K562 (cell line): Measurements from ENCODE around the gene HOXB5. TPM values are rescaled to one million over a fixed set of nuclear protein-coding genes. Genes with fewer than 3 reads are reported as not detected.

Source experiments
- STAG1 ChIP-seq: sonication (generic); formaldehyde crosslinking; IDR thresholded peaks from 2 replicates; pipeline ENCODE4 v1.5.0; 2020; ENCODE audit warnings: missing genetic modification reagents, borderline replicate concordance
- polyA plus RNA-seq, 8 experiments: library from polyadenylated mRNA; depleted of rRNA in 4 of 8; stranded (reverse) in 5 of 8; unstranded in 3 of 8; fragments of >200 nt; fragmentation: Nextera tagmentation in 2 of 8; fragmentation: Illumina TruSeq in 1 of 8; extraction: Ambion mirVana in 2 of 8; extraction: Trizol in 1 of 8; gene quantifications; 2 replicates each; pipeline versions ENCODE4 v1.2.1 to v1.2.3, GENCODE V29; 2011 to 2014; ENCODE audit warnings: inconsistent platforms in 1 of 8, missing spikeins in 1 of 8
- total RNA-seq, 7 experiments: library from RNA; depleted of rRNA in 6 of 7; stranded (reverse); fragments of >200 nt in 6 of 7; fragmentation: Illumina TruSeq in 2 of 7; extraction: Trizol in 2 of 7; gene quantifications; 2 replicates each; pipeline versions ENCODE4 v1.2.1 to v1.2.3, GENCODE V29; 2011 to 2021; ENCODE audit warnings: low replicate concordance in 1 of 7
- TF ChIP-seq, protein P1 (sequence below): fragments of 450-650 bp; IDR thresholded peaks from 2 replicates; pipeline ENCODE4 v1.6.1; 2016; ENCODE audit warnings: low read depth

The HOXB5 gene
- total and polyA plus RNA-seq, 9 of the 15 experiments (the other 6 are each of a cell fraction or from before 2014, with no cell fraction given): 0.24 to 2.7 (median 0.65) TPM

DNA sequence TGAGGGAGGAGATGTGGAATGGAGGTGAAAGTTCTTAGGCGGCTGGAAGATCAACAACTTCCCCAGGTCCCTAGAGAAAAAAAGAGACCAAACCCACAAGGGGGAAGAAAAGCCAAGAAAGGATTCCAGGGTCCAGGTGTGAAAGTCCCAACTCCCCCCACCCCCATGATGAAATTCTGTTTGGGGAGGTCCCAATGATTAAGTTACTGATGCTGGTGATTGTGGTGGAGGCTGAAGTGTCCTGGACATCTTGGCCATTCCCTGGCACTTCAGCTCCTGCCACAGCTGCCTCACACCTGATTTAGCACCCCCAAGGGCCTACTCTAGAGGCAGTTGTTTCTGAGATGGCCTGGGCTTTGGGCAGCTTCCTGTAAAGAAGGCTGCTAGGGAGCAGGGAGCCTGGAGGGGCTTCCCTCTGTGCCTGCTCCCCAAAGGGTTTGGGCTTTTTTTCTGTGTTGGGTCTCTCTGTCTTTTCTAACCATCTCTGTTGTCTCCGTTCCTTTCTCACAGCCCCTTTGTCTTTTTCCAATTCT is 28.5 kb downstream of the HOXB5 start (continued):
- TF ChIP-seq, protein P1, sequence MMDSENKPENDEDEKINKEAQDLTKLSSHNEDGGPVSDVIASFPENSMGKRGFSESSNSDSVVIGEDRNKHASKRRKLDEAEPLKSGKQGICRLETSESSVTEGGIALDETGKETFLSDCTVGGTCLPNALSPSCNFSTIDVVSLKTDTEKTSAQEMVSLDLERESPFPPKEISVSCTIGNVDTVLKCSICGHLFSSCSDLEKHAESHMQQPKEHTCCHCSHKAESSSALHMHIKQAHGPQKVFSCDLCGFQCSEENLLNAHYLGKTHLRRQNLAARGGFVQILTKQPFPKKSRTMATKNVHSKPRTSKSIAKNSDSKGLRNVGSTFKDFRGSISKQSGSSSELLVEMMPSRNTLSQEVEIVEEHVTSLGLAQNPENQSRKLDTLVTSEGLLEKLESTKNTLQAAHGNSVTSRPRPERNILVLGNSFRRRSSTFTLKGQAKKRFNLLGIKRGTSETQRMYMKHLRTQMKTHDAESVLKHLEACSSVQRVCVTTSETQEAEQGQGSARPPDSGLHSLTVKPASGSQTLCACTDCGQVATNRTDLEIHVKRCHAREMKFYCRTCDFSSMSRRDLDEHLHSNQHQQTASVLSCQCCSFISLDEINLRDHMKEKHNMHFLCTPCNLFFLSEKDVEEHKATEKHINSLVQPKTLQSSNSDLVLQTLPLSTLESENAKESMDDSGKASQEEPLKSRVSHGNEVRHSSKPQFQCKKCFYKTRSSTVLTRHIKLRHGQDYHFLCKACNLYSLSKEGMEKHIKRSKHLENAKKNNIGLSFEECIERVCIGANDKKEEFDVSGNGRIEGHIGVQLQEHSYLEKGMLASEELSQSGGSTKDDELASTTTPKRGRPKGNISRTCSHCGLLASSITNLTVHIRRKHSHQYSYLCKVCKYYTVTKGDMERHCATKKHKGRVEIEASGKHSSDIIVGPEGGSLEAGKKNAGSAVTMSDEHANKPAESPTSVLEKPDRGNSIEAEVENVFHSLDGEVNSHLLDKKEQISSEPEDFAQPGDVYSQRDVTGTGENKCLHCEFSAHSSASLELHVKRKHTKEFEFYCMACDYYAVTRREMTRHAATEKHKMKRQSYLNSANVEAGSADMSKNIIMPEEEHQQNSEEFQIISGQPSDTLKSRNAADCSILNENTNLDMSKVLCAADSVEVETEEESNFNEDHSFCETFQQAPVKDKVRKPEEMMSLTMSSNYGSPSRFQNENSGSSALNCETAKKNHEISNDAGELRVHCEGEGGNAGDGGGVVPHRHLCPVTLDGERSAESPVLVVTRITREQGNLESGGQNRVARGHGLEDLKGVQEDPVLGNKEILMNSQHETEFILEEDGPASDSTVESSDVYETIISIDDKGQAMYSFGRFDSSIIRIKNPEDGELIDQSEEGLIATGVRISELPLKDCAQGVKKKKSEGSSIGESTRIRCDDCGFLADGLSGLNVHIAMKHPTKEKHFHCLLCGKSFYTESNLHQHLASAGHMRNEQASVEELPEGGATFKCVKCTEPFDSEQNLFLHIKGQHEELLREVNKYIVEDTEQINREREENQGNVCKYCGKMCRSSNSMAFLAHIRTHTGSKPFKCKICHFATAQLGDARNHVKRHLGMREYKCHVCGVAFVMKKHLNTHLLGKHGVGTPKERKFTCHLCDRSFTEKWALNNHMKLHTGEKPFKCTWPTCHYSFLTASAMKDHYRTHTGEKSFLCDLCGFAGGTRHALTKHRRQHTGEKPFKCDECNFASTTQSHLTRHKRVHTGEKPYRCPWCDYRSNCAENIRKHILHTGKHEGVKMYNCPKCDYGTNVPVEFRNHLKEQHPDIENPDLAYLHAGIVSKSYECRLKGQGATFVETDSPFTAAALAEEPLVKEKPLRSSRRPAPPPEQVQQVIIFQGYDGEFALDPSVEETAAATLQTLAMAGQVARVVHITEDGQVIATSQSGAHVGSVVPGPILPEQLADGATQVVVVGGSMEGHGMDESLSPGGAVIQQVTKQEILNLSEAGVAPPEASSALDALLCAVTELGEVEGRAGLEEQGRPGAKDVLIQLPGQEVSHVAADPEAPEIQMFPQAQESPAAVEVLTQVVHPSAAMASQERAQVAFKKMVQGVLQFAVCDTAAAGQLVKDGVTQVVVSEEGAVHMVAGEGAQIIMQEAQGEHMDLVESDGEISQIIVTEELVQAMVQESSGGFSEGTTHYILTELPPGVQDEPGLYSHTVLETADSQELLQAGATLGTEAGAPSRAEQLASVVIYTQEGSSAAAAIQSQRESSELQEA: no peak
- TF ChIP-seq STAG1: no peak
